Activated CD8-positive, alpha-beta memory T cell treated with anti-CD3 and anti-CD28 coated beads, Interleukin-2, amount 10 ng/mL, durations not matched to agents 7 days and 5 days (primary cell): ENCODE data around the gene GAPVD1. TPM values are rescaled to one million over a fixed set of nuclear protein-coding genes. Genes with fewer than 3 reads are reported as not detected.

Experiments
- ATAC-seq: fragments of 150-1000 bp; cut with Tn5 transposase; one replicate; pipeline ENCODE4 v1.10.0; 2021; ENCODE audit warnings: moderate library complexity
- CTCF ChIA-PET: fragments of 350-600 bp; sonication (Branson Sonifier 250); formaldehyde crosslinking; loops from one replicate; lab custom pipeline; 2021; ENCODE audit warnings: antibody characterized with exemption; lab: Charles Lee
- DNase-seq: peaks from one replicate; pipeline ENCODE4 v3.0.0-alpha.2; 2020
- H3K27ac Mint-ChIP-seq: one replicate; pipeline ENCODE4 v1.8.0; 2021; ENCODE audit warnings: mild to moderate bottlenecking, mixed read lengths
- H3K27me3 Mint-ChIP-seq: one replicate; pipeline ENCODE4 v1.8.0; 2021; ENCODE audit warnings: mixed read lengths
- H3K36me3 Mint-ChIP-seq: one replicate; pipeline ENCODE4 v1.8.0; 2021; ENCODE audit warnings: mild to moderate bottlenecking, mixed read lengths
- H3K4me1 Mint-ChIP-seq: one replicate; pipeline ENCODE4 v1.8.0; 2021; ENCODE audit warnings: mixed read lengths
- H3K4me3 Mint-ChIP-seq: one replicate; pipeline ENCODE4 v1.8.0; 2021; ENCODE audit warnings: mild to moderate bottlenecking, moderate library complexity, mixed read lengths
- H3K9me3 Mint-ChIP-seq: one replicate; pipeline ENCODE4 v1.8.0; 2022; ENCODE audit warnings: low read depth, mixed read lengths
- total RNA-seq, 2 experiments: library from RNA; stranded (reverse); gene quantifications; one replicate each; pipeline ENCODE4 v1.2.3, GENCODE V29; 2021

Gene GAPVD1
- total RNA-seq, 2 experiments from 2014 or later = 53.4 to 54.2 TPM

DNA sequence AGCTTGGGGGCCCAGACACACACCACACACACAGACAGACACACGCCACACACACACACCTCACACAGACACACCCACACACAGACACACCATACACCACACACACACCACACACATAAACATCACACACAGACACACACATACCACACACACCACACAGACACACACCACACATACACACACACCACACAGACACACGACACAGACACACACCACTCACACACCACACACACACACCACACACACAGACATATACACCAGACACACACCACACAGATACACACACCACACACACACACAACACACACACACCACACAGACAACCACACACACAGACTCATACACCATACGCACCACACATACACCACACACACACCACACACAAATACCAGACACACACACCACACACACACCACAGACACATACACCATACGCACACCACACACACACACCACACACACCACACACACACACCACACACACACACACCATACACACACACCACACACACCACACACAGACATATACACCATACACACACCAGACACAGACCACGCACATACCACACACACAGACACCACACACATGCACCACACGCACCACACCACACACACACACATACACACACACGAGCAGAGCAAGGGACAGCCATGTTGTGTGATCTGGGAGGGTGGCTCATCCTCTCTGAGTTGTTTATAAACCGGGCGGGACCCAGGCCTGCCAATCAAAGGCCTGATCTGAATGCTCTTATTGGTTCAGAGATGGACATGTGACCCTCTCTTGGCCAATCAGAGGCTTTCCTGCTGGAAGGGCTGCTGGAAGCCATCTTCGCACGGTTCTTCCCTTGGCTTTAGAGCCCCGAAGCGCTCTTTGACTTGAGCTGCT is 148.3 kb downstream of the GAPVD1 start:
- Mint-ChIP-seq H3K27ac (peak overlapping the region; percentile 10), H3K4me1 (peaks cover 12% of the 10 kb centered on the region), H3K4me3 (peak overlapping the region; percentile 37), H3K27me3 (peaks cover 22% of the 10 kb centered on the region), H3K9me3 (no peaks in the 10 kb centered on the region), H3K36me3 (peaks cover 1% of the 10 kb centered on the region)
- ATAC-seq = peak; percentile 56
- CTCF ChIA-PET = interaction anchor here (1.0 to 3.0 kb wide), 2 partner anchors 9 to 221 kb away, joined by 3 to 17 read pairs; no protein-coding TSS in a partner anchor
- peak; percentile 73 for DNase-seq

DNA sequence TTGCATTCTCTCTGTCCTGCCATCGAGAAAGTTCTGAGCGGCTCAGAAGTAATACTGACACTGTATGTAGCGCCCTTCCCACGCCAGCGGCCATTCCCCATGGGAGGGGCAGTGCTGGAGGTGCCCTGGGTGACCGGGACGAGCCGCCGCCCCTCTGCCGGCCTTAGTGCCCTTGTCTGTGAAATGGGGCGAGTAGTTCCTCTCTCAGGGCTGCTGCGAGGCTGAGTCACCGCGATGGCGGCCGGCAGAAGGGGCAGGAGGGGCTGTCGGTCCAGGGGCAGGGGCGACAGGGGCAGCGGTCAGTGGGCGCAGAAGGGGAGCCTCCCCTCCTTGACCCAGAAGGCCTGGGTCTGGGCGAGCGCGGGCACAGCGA is 148.9 kb downstream of the GAPVD1 start:
- Mint-ChIP-seq H3K9me3 (no peaks in the 10 kb centered on the region), H3K4me1 (peaks cover 12% of the 10 kb centered on the region), H3K4me3 (no peak overlapping the region)

DNA sequence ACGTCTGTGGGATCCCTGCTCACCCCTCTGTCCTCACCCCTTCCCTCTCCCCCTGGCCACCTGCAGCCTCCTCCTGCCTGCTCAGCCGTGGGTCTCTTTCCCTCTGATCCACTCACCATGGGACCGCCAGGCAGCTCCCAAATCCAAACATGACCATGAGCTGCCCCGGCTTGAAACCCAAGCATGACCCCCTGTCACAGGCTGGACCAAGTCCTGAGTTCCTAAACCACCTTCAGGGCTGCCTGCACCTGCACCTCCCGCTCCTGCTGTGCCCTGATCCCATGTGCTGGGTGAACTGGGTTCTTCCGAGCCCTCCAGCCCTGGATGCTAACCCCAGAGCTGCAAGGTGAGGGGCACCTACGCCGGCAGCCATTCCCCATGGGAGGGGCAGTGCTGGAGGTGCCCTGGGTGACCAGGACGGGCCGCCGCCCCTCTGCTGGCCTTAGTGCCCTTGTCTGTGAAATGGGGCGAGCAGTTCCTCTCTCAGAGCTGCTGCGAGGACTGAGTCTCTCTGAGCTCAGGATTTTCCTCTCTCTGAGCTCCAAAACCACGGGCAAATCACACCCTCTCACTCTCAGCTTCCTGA is 149.6 kb downstream of the GAPVD1 start:
- no peaks in the 10 kb centered on the region for H3K9me3 Mint-ChIP-seq

More for the DNA sequence above, 148.9 kb downstream of the GAPVD1 start:
- Mint-ChIP-seq H3K27ac (no peak overlapping the region), H3K27me3 (peaks cover 22% of the 10 kb centered on the region), H3K36me3 (peaks cover 1% of the 10 kb centered on the region)
- CTCF ChIA-PET = no interaction called here
- ATAC-seq (no peak), DNase-seq (no peak)

DNA sequence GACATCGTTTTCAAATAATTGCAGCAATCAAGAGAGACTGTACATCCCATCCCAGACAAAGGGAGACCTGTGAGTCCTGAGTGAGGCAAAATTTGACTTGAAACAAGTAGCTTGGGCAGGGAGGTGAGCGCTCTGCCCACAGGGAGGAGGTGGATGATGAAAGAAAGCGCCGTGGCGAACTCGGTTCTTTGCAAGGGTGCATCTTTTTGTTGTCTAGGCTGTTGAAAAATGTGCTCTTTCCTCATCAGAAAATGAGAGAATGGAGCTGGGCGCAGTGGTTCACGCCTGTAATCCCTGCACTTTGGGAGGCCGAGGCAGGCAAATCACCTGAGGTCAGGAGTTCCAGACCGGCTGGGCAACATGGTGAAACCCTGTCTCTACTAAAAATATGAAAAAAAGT is 150.5 kb downstream of the GAPVD1 start:
- peaks cover 12% of the 10 kb centered on the region for H3K4me1 Mint-ChIP-seq
- H3K27me3 Mint-ChIP-seq = peaks cover 19% of the 10 kb centered on the region
- DNase-seq (no peak), ATAC-seq (no peak)
- no peak overlapping the region for H3K27ac Mint-ChIP-seq
- no peaks in the 10 kb centered on the region for H3K9me3 Mint-ChIP-seq
- H3K36me3 Mint-ChIP-seq = peaks cover 1% of the 10 kb centered on the region
- H3K4me3 Mint-ChIP-seq = no peak overlapping the region
- CTCF ChIA-PET = interaction anchor here (1.5 kb wide), 1 partner anchor 9 kb away, joined by 3 read pairs; no protein-coding TSS in a partner anchor

More for the DNA sequence above, 149.6 kb downstream of the GAPVD1 start:
- H3K27ac Mint-ChIP-seq = no peak overlapping the region
- CTCF ChIA-PET = no interaction called here
- no peak for DNase-seq
- H3K4me3 Mint-ChIP-seq = no peak overlapping the region
- H3K36me3 Mint-ChIP-seq = peaks cover 1% of the 10 kb centered on the region
- no peak for ATAC-seq
- H3K4me1 Mint-ChIP-seq = peaks cover 12% of the 10 kb centered on the region
- peaks cover 22% of the 10 kb centered on the region for H3K27me3 Mint-ChIP-seq

DNA sequence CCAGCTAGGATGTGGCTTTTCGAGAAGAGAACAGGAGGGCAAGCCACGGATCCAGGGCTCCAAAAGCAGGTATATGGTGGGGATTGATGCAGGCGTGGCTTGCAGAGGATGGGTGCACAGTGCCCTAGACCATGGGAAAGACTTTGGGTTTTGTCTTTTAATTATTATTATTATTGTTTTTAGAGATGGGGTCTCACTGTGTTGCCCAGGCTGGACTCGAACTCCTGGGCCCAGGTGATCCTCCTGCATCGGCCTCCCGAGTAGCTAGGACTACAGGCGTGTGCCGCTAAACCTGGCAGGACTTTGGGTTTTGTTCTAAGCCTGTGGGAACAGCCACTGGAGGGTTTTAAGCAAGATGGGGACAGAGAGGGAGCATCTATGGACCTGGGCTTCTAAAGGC is 152.0 kb downstream of the GAPVD1 start:
- Mint-ChIP-seq H3K36me3 (peaks cover 1% of the 10 kb centered on the region), H3K27ac (no peak overlapping the region), H3K4me1 (peaks cover 8% of the 10 kb centered on the region), H3K4me3 (no peak overlapping the region), H3K9me3 (no peaks in the 10 kb centered on the region), H3K27me3 (peaks cover 14% of the 10 kb centered on the region)
- ATAC-seq = no peak
- no peak for DNase-seq
- CTCF ChIA-PET = interaction anchor here (0.6 kb wide), 1 partner anchor 568 kb away, joined by 3 read pairs; no protein-coding TSS in a partner anchor

DNA sequence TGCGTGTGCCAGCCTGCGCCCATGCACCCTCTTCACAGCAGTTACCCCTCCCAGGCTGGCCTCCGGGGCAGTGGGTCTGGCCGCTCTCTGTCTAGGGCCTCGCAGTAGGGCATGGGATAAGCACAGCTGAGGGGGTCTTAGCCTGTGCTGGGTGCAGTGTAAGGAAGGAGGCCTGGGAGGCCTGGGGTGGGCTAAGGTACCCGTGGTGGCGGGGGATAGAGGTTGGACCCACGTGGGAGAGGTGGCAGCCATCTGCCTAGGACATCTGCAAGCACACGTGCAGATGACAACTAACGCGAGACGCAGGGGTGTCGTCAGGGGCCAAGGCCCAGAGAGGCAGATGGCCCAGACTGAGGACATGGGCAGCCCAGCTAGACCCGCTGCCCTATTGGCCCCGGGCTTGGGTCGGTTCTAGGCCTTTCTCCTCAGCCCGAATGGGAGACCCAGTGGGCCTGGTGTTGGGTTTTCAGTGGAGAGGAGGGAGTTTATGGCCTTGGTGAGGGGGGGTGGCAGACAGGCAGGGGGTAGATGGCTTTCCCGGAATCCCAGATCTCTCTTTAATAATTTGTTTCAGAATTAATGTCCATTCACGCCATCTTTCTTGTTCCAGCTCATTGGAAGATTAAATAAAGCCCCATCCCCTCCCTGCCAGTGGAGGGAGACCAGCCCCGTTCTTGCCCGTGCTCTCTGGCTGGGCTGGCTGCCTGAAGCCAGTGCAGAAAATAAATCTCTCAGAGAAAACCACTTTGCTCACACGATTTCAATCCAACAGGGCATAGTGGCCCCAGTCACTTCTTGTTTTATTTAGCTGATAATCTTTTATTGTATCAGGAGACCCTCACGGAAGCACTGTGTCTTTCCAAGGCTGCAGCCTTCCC is 154.2 kb downstream of the GAPVD1 start:
- Mint-ChIP-seq H3K27me3 (no peaks in the 10 kb centered on the region), H3K4me1 (no peaks in the 10 kb centered on the region), H3K27ac (no peak overlapping the region), H3K4me3 (no peak overlapping the region), H3K9me3 (no peaks in the 10 kb centered on the region), H3K36me3 (no peaks in the 10 kb centered on the region)
- no peak for ATAC-seq
- no peak for DNase-seq
- CTCF ChIA-PET = interaction anchor here (1.0 kb wide), 1 partner anchor 8 kb away, joined by 4 read pairs; no protein-coding TSS in a partner anchor

DNA sequence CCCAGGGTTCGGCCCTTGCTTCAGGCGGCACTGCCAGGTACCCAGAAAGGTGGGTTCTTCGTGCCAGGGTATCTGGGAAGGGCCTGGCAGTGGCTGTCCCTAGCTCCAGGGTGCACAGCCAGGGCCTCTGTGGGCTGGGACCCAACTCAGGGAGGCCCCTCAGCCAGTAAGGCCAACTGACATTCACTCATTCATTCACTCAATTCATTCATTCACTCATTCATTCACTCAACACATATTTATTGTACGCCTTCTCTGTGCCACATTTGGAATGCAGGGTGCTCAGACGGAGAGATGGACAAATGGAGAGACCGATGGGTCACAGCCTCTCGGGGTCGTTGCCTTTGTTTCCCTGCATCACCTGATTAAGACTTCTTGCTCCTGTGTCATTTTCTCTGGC is 154.9 kb downstream of the GAPVD1 start:
- no peak overlapping the region for H3K27ac Mint-ChIP-seq

More for the DNA sequence above, 154.9 kb downstream of the GAPVD1 start:
- Mint-ChIP-seq H3K9me3 (no peaks in the 10 kb centered on the region), H3K36me3 (no peaks in the 10 kb centered on the region), H3K27me3 (no peaks in the 10 kb centered on the region), H3K4me1 (no peaks in the 10 kb centered on the region), H3K4me3 (no peak overlapping the region)
- DNase-seq (no peak), ATAC-seq (no peak)
- CTCF ChIA-PET = interaction anchor here (1.0 kb wide), 1 partner anchor 9 kb away, joined by 4 read pairs; no protein-coding TSS in a partner anchor

Other genes with a start within 250 kb of the GAPVD1 start
- 10 to 100 TPM in 1 of 2 experiments, 1 to 10 TPM in 1; 9.4 to 13.7 TPM for gene SCAI, start 118.3 kb upstream of the GAPVD1 start, total RNA-seq
- 10 to 100 TPM; 40.8 to 50.3 TPM for gene PPP6C, start 72.0 kb upstream of the GAPVD1 start, total RNA-seq
- 10 to 100 TPM; 14.3 to 16.9 TPM for gene RABEPK, start 61.3 kb upstream of the GAPVD1 start, total RNA-seq
- 100 to 1,000 TPM; 116 to 185 TPM for gene HSPA5, start 20.5 kb upstream of the GAPVD1 start, total RNA-seq